HCT116 (cell line): ENCODE results near the gene IFIT1.

Source experiments
- ELF1 ChIP-seq: IDR thresholded peaks from 2 replicates; pipeline ENCODE4 v1.6.1; 2012; ENCODE audit warnings: low read depth, borderline replicate concordance
- EZH2 ChIP-seq: fragments of 200-600 bp; sonication (generic); IDR thresholded peaks from 2 replicates; pipeline ENCODE4 v1.6.1; 2017; ENCODE audit warnings: antibody characterized with exemption, mixed run types
- EZH2phosphoT487 ChIP-seq: fragments of 200-600 bp; IDR thresholded peaks from 2 replicates; pipeline ENCODE4 v1.6.1; 2018; ENCODE audit warnings: antibody characterized with exemption, borderline replicate concordance
- JUND ChIP-seq: IDR thresholded peaks from 2 replicates; pipeline ENCODE4 v1.6.1; 2012
- POLR2A ChIP-seq: IDR thresholded peaks from 2 replicates; pipeline ENCODE4 v1.7.0; 2011; ENCODE audit warnings: borderline replicate concordance; ENCODE audit not compliant: insufficient read depth, insufficient read length; ENCODE audit errors: extremely low read depth
- POLR2AphosphoS5 ChIP-seq: IDR thresholded peaks from 2 replicates; pipeline ENCODE4 v1.6.1; 2011; ENCODE audit warnings: mild to moderate bottlenecking, low read depth, low read length, moderate library complexity
- RAD21 ChIP-seq: IDR thresholded peaks from 2 replicates; pipeline ENCODE4 v1.6.1; 2012; ENCODE audit warnings: low read depth, mild to moderate bottlenecking
- REST ChIP-seq: IDR thresholded peaks from 2 replicates; pipeline ENCODE4 v1.6.1; 2012; ENCODE audit warnings: low read depth
- SP1 ChIP-seq: IDR thresholded peaks from 2 replicates; pipeline ENCODE4 v1.6.1; 2012; ENCODE audit warnings: low read depth
- TF ChIP-seq, protein P1 (sequence below), 3 experiments: fragments of 200-600 bp in 1 of 3; sonication (generic) in 1 of 3; IDR thresholded peaks in 2 of 3; conservative IDR thresholded peaks in 1 of 3; 2 replicates each; pipeline ENCODE4 v1.5.1; 2012 to 2017; ENCODE audit warnings: low read depth in 2 of 3, low read length in 2 of 3, antibody characterized with exemption in 1 of 3, borderline replicate concordance in 1 of 3, control low read depth in 1 of 3, mild to moderate bottlenecking in 1 of 3, mixed read lengths in 1 of 3, mixed run types in 1 of 3, moderate library complexity in 1 of 3; ENCODE audit not compliant: insufficient read depth in 1 of 3

GRCh38 chr10:89368129-89368528, 24.3 kb upstream of the IFIT1 start:
- no peak for TF ChIP-seq POLR2A
- TF ChIP-seq, protein P1, sequence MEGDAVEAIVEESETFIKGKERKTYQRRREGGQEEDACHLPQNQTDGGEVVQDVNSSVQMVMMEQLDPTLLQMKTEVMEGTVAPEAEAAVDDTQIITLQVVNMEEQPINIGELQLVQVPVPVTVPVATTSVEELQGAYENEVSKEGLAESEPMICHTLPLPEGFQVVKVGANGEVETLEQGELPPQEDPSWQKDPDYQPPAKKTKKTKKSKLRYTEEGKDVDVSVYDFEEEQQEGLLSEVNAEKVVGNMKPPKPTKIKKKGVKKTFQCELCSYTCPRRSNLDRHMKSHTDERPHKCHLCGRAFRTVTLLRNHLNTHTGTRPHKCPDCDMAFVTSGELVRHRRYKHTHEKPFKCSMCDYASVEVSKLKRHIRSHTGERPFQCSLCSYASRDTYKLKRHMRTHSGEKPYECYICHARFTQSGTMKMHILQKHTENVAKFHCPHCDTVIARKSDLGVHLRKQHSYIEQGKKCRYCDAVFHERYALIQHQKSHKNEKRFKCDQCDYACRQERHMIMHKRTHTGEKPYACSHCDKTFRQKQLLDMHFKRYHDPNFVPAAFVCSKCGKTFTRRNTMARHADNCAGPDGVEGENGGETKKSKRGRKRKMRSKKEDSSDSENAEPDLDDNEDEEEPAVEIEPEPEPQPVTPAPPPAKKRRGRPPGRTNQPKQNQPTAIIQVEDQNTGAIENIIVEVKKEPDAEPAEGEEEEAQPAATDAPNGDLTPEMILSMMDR (IDR thresholded peaks at IDR 0.05 in 2 of 3, conservative IDR thresholded peaks at IDR 0.05 in 1 of 3; ENCODE audit: borderline replicate concordance in 1 of 3, insufficient read depth in 1 of 3, low read depth in 2 of 3, low read length in 2 of 3): no peak
- TF ChIP-seq RAD21: no peak
- no peak for TF ChIP-seq POLR2AphosphoS5
- TF ChIP-seq REST: no peak
- no peak for TF ChIP-seq EZH2
- no peak for TF ChIP-seq ELF1
- no peak for TF ChIP-seq EZH2phosphoT487
- TF ChIP-seq SP1: no peak
- TF ChIP-seq JUND: no peak
